GM08714 (cell line): ENCODE results near the gene SLC9A7.

Experiments
- H3K4me3 ChIP-seq: fragments of 200-500 bp; sonication (Bioruptor generic); 2 replicates; pipeline ENCODE4 v1.5.1; 2014; ENCODE audit warnings: mild to moderate bottlenecking, low read length, inconsistent platforms
- ZNF274 ChIP-seq: IDR thresholded peaks from 2 replicates; pipeline ENCODE4 v1.6.1; 2012; ENCODE audit warnings: mild to moderate bottlenecking, low read depth, low read length

The SLC9A7 gene

GRCh38 chrX:46602468-46603102 lies 156.3 kb downstream of the SLC9A7 start:
- TF ChIP-seq ZNF274, result no peak
- H3K4me3 ChIP-seq, result no peak overlapping the region

GRCh38 chrX:46601283-46601682 lies 157.6 kb downstream of the SLC9A7 start:
- H3K4me3 ChIP-seq, result no peak overlapping the region
- no peak for TF ChIP-seq ZNF274

GRCh38 chrX:46599051-46599560 lies 159.8 kb downstream of the SLC9A7 start:
- no peak overlapping the region for H3K4me3 ChIP-seq
- no peak for TF ChIP-seq ZNF274

GRCh38 chrX:46597771-46598170 lies 161.1 kb downstream of the SLC9A7 start:
- H3K4me3 ChIP-seq, result no peak overlapping the region

GRCh38 chrX:46597208-46597607 lies 161.7 kb downstream of the SLC9A7 start:
- no peak overlapping the region; the same call in 1 of the 2 replicates for H3K4me3 ChIP-seq
- no peak for TF ChIP-seq ZNF274

More at GRCh38 chrX:46597771-46598170, 161.1 kb downstream of the SLC9A7 start:
- TF ChIP-seq ZNF274, result no peak

GRCh38 chrX:46595084-46595483 lies 163.8 kb downstream of the SLC9A7 start:
- no peak for TF ChIP-seq ZNF274
- no peak overlapping the region for H3K4me3 ChIP-seq

- no peak overlapping the region for H3K4me3 ChIP-seq
- no peak for TF ChIP-seq ZNF274
These were observed 168.8 kb downstream of the SLC9A7 start for GRCh38 chrX:46589977-46590723.

GRCh38 chrX:46588263-46588662 lies 170.7 kb downstream of the SLC9A7 start:
- TF ChIP-seq ZNF274, result no peak
- peak overlapping the region; percentile 19; the same call in 1 of the 2 replicates for H3K4me3 ChIP-seq

GRCh38 chrX:46587753-46588171 lies 171.2 kb downstream of the SLC9A7 start:
- no peak for TF ChIP-seq ZNF274
- peak overlapping the region; percentile 19; the same call in 1 of the 2 replicates for H3K4me3 ChIP-seq

- no peak for TF ChIP-seq ZNF274
These were observed 171.8 kb downstream of the SLC9A7 start for GRCh38 chrX:46587158-46587557.

GRCh38 chrX:46584736-46585135 lies 174.2 kb downstream of the SLC9A7 start:
- H3K4me3 ChIP-seq, result no peak overlapping the region
- TF ChIP-seq ZNF274, result no peak

More at GRCh38 chrX:46587158-46587557, 171.8 kb downstream of the SLC9A7 start:
- H3K4me3 ChIP-seq, result no peak overlapping the region; the same call in 1 of the 2 replicates

- TF ChIP-seq ZNF274, result no peak
- H3K4me3 ChIP-seq, result no peak overlapping the region
These were observed 176.0 kb downstream of the SLC9A7 start for GRCh38 chrX:46582966-46583365.

GRCh38 chrX:46582325-46582724 lies 176.6 kb downstream of the SLC9A7 start:
- no peak for TF ChIP-seq ZNF274
- H3K4me3 ChIP-seq, result no peak overlapping the region

- no peak for TF ChIP-seq ZNF274
- H3K4me3 ChIP-seq, result no peak overlapping the region
These were observed 178.3 kb downstream of the SLC9A7 start for GRCh38 chrX:46580613-46581012.

- no peak for TF ChIP-seq ZNF274
- H3K4me3 ChIP-seq, result no peak overlapping the region
These were observed 179.7 kb downstream of the SLC9A7 start for GRCh38 chrX:46579250-46579649.
